ENCODE measurements around the gene NR2E1.

Gene NR2E1

GRCh38 chr6:108165714-108166663 lies at the start of gene NR2E1:
Gene NR2E1, plus strand, starts transcription at chr6:108166022. Its CDS starts 744 bp downstream, at chr6:108166766.
- DNase-seq = no peak

GRCh38 chr6:108116546-108117426 lies 49.0 kb upstream of the NR2E1 start:
- DNase-seq = no peak

- DNase-seq = peak; percentile 46
These were observed 48.1 kb upstream of the NR2E1 start for GRCh38 chr6:108117427-108118358.

GRCh38 chr6:108118359-108118724 lies 47.5 kb upstream of the NR2E1 start:
- DNase-seq = no peak

GRCh38 chr6:108118810-108119768 lies 46.7 kb upstream of the NR2E1 start:
- no peak for DNase-seq

GRCh38 chr6:108119769-108120141 lies 46.1 kb upstream of the NR2E1 start:
- no peak for DNase-seq

GRCh38 chr6:108120311-108120710 lies 45.5 kb upstream of the NR2E1 start:
- no peak for DNase-seq

- DNase-seq = no peak
These were observed 44.2 kb upstream of the NR2E1 start for GRCh38 chr6:108121612-108122011.

GRCh38 chr6:108123481-108123929 lies 42.3 kb upstream of the NR2E1 start:
- no peak for DNase-seq

- DNase-seq = no peak
These were observed 41.9 kb upstream of the NR2E1 start for GRCh38 chr6:108123946-108124345.

GRCh38 chr6:108127056-108127455 lies 38.8 kb upstream of the NR2E1 start:
- DNase-seq = no peak

GRCh38 chr6:108127826-108128225 lies 38.0 kb upstream of the NR2E1 start:
- no peak for DNase-seq

GRCh38 chr6:108130262-108130661 lies 35.6 kb upstream of the NR2E1 start:
- no peak for DNase-seq

GRCh38 chr6:108132863-108133262 lies 33.0 kb upstream of the NR2E1 start:
- DNase-seq = no peak

GRCh38 chr6:108133594-108134179 lies 32.1 kb upstream of the NR2E1 start:
- DNase-seq = no peak

GRCh38 chr6:108134213-108134970 lies 31.4 kb upstream of the NR2E1 start:
- DNase-seq = no peak

- no peak for DNase-seq
These were observed 23.6 kb upstream of the NR2E1 start for GRCh38 chr6:108142240-108142639.

- no peak for DNase-seq
These were observed 20.2 kb upstream of the NR2E1 start for GRCh38 chr6:108145639-108146038.

- DNase-seq = no peak
These were observed 13.4 kb upstream of the NR2E1 start for GRCh38 chr6:108152446-108152845.
